DOHH2 (cell line): ENCODE data around the gene ASF1A.

ENCODE experiments used
- CTCF ChIP-seq: fragments of 200-600 bp; sonication (generic); IDR thresholded peaks from one replicate; pipeline ENCODE4 v1.5.1; 2014; ENCODE audit warnings: antibody characterized with exemption, mild to moderate bottlenecking, low read depth, low read length; ENCODE audit not compliant: poor library complexity, severe bottlenecking
- EZH2phosphoT487 ChIP-seq: fragments of 200-600 bp; sonication (generic); IDR thresholded peaks from 2 replicates; pipeline ENCODE4 v1.6.1; 2017; ENCODE audit warnings: borderline replicate concordance, mild to moderate bottlenecking, antibody characterized with exemption, low read length, moderate library complexity, mixed read lengths

GRCh38 chr6:118939683-118940082 lies 45.7 kb downstream of the ASF1A start:
- TF ChIP-seq CTCF, result no peak
- TF ChIP-seq EZH2phosphoT487, result no peak
